Measurements from ENCODE around the gene OR1A2.
"Not testable (repeated sequence)": the region's sequence is repeated elsewhere in the genome, so short reads cannot be mapped to it uniquely, and the experiment has no call there.

OR1A2 gene

GRCh38 chr17:3238685-3239084 lies 41.4 kb downstream of the OR1A2 start:
- H3K9ac ChIP-seq (ENCODE audit: low read length); H3K36me3 ChIP-seq (ENCODE audit: control insufficient read depth, insufficient read depth, low read length); H3K27ac ChIP-seq (ENCODE audit: low read depth, low read length); H3K4me3 ChIP-seq (ENCODE audit: low read length); H3K4me1 ChIP-seq (ENCODE audit: control insufficient read depth, insufficient read depth, low read length); H3K27me3 ChIP-seq (ENCODE audit: control insufficient read depth, insufficient read depth, low read length): not testable (repeated sequence)

DNA sequence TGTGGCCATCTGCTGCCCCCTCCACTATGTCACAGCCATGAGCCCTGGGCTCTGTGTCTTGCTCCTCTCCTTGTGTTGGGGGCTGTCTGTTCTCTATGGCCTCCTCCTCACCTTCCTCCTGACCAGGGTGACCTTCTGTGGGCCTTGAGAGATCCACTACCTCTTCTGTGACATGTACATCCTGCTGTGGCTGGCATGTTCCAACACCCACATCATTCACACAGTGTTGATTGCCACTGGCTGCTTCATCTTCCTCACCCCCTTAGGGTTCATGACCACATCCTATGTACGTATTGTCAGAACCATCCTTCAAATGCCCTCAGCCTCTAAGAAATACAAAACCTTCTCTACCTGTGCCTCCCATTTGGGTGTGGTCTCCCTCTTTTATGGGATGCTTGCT lies 43.7 kb downstream of the OR1A2 start:
- H3K9ac ChIP-seq (ENCODE audit: low read length) = not testable (repeated sequence)

GRCh38 chr17:3244841-3245240 lies 47.5 kb downstream of the OR1A2 start:
- not testable (repeated sequence) for H3K36me3 ChIP-seq (ENCODE audit: control insufficient read depth, insufficient read depth, low read length); H3K27ac ChIP-seq (ENCODE audit: low read depth, low read length); H3K4me1 ChIP-seq (ENCODE audit: control insufficient read depth, insufficient read depth, low read length); H3K4me3 ChIP-seq (ENCODE audit: low read length); H3K27me3 ChIP-seq (ENCODE audit: control insufficient read depth, insufficient read depth, low read length); H3K9ac ChIP-seq (ENCODE audit: low read length)

More for the DNA sequence above, 43.7 kb downstream of the OR1A2 start:
- not testable (repeated sequence) for H3K4me1 ChIP-seq (ENCODE audit: control insufficient read depth, insufficient read depth, low read length); H3K4me3 ChIP-seq (ENCODE audit: low read length); H3K27me3 ChIP-seq (ENCODE audit: control insufficient read depth, insufficient read depth, low read length); H3K27ac ChIP-seq (ENCODE audit: low read depth, low read length); H3K36me3 ChIP-seq (ENCODE audit: control insufficient read depth, insufficient read depth, low read length)
